HFFc6 (cell line): Measurements from ENCODE around the gene DACT3. TPM values are rescaled to one million over a fixed set of nuclear protein-coding genes. Genes with fewer than 3 reads are reported as not detected.

Experiments
- DNase-seq: peaks from one replicate; pipeline ENCODE4 v3.0.0-alpha.2; 2018
- H3K27ac Mint-ChIP-seq: 2 replicates; pipeline ENCODE4 v1.8.0; 2020; ENCODE audit warnings: mild to moderate bottlenecking, mixed read lengths
- H3K27me3 Mint-ChIP-seq: 2 replicates; pipeline ENCODE4 v1.8.0; 2021; ENCODE audit warnings: mild to moderate bottlenecking, moderate library complexity, mixed read lengths; ENCODE audit not compliant: insufficient read depth
- H3K36me3 Mint-ChIP-seq: 2 replicates; pipeline ENCODE4 v1.8.0; 2021; ENCODE audit warnings: low read depth, mixed read lengths
- H3K4me1 Mint-ChIP-seq: 2 replicates; pipeline ENCODE4 v1.8.0; 2020; ENCODE audit warnings: low read depth, mixed read lengths
- H3K4me3 Mint-ChIP-seq: 2 replicates; pipeline ENCODE4 v1.8.0; 2020; ENCODE audit warnings: mild to moderate bottlenecking, moderate library complexity, mixed read lengths
- H3K9me3 Mint-ChIP-seq: 2 replicates; pipeline ENCODE4 v1.8.0; 2020; ENCODE audit warnings: mild to moderate bottlenecking, mixed read lengths
- CTCF ChIP-seq: fragments of 200-600 bp; sonication (generic); IDR thresholded peaks from 2 replicates; pipeline ENCODE4 v1.5.0; 2021; ENCODE audit warnings: antibody characterized with exemption, mild to moderate bottlenecking
- total RNA-seq, 6 experiments: library from RNA; stranded (reverse); fragmentation: NEBNext Ultra II Directional; extraction: Animal tissue kit (Norgen Biotek cat#: 25700); gene quantifications; 2 replicates in 1 of 6; 3 replicates in 5 of 6; pipeline ENCODE4 v1.2.3, GENCODE V29; 2021

Gene DACT3
- total RNA-seq, 6 experiments from 2014 or later: 12.6 to 17.2 (median 15.5) TPM

GRCh38 chr19:46620267-46620666 lies 40.7 kb downstream of the DACT3 start:
- peak overlapping the region; percentile 79 for H3K27ac Mint-ChIP-seq
- no peak for TF ChIP-seq CTCF
- H3K27me3 Mint-ChIP-seq: peaks cover 1% of the 10 kb centered on the region
- peaks cover 10% of the 10 kb centered on the region; the same call in 1 of the 2 replicates for H3K36me3 Mint-ChIP-seq
- no peaks in the 10 kb centered on the region for H3K9me3 Mint-ChIP-seq
- H3K4me3 Mint-ChIP-seq: peak overlapping the region; percentile 74; the same call in 1 of the 2 replicates
- DNase-seq: no peak
- peaks cover 66% of the 10 kb centered on the region for H3K4me1 Mint-ChIP-seq

- DNase-seq: no peak
- no peak overlapping the region for H3K27ac Mint-ChIP-seq
- peaks cover 10% of the 10 kb centered on the region; the same call in 1 of the 2 replicates for H3K36me3 Mint-ChIP-seq
- H3K9me3 Mint-ChIP-seq: no peaks in the 10 kb centered on the region
- H3K27me3 Mint-ChIP-seq: no peaks in the 10 kb centered on the region; the same call in none of the 2 replicates
- H3K4me3 Mint-ChIP-seq: no peak overlapping the region
- no peak for TF ChIP-seq CTCF
- peaks cover 60% of the 10 kb centered on the region for H3K4me1 Mint-ChIP-seq
Observed at GRCh38 chr19:46618670-46619231, 42.2 kb downstream of the DACT3 start.

GRCh38 chr19:46617601-46618000 lies 43.4 kb downstream of the DACT3 start:
- Mint-ChIP-seq H3K27ac (no peak overlapping the region), H3K4me1 (peaks cover 60% of the 10 kb centered on the region), H3K4me3 (no peak overlapping the region), H3K27me3 (no peaks in the 10 kb centered on the region; the same call in none of the 2 replicates), H3K36me3 (peaks cover 10% of the 10 kb centered on the region; the same call in 1 of the 2 replicates), H3K9me3 (no peaks in the 10 kb centered on the region)
- no peak for TF ChIP-seq CTCF
- DNase-seq: no peak

DNA sequence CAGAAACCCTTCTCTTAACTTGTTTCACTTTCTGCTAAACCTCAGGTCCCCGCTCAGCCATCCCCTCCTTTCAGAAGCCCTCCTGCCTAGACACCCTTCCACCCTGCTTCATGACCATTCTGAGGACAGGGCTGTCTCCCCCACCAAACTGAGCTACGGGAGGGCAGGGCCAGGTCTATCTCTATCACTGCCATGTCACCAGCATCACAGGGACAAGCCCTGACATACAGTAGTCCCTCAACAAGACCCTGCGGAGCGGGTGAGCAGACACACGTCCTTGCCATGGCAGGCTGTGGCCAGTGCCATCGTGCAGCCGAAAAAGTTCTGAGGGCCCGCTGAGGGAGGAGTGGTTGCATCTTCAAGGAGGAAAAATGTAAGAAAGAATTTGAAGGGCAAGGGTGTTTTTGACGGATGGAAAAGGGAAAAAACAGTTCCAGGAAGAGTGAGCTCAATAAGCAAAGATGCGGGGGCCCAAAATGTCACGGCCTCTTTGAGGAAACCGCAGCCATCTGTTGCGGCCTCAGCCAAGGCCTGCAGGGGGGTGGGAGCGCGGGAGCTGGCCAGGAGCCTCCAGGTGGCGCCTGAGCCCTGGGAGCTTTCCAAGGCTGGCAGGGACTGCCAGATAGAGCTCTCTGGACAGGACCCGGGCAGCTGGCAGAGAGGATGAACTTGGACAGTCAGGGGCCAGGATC lies 44.2 kb downstream of the DACT3 start:
- Mint-ChIP-seq H3K9me3 (no peaks in the 10 kb centered on the region), H3K27ac (peak overlapping the region; percentile 55), H3K36me3 (peaks cover 5% of the 10 kb centered on the region; the same call in 1 of the 2 replicates), H3K4me3 (peak overlapping the region; percentile 31), H3K27me3 (no peaks in the 10 kb centered on the region; the same call in none of the 2 replicates), H3K4me1 (peaks cover 55% of the 10 kb centered on the region)
- TF ChIP-seq CTCF: peak; percentile 79
- peak; percentile 60 for DNase-seq

- Mint-ChIP-seq H3K27ac (no peak overlapping the region), H3K4me1 (peaks cover 55% of the 10 kb centered on the region), H3K27me3 (no peaks in the 10 kb centered on the region; the same call in none of the 2 replicates), H3K9me3 (no peaks in the 10 kb centered on the region), H3K4me3 (no peak overlapping the region), H3K36me3 (peaks cover 2% of the 10 kb centered on the region; the same call in 1 of the 2 replicates)
- no peak for DNase-seq
- TF ChIP-seq CTCF: no peak
Observed at GRCh38 chr19:46615966-46616365, 45.0 kb downstream of the DACT3 start.
